Body of pancreas (tissue), 4 donors: Measurements from ENCODE around the gene BOC.

Experiments
- CTCF ChIP-seq, 7 experiments: fragments of 450-650 bp in 4 of 7; fragments of 200-600 bp in 3 of 7; sonication (generic) in 3 of 7; IDR thresholded peaks; one replicate each; pipeline ENCODE4 v1.5.1; 2016 to 2019; ENCODE audit warnings: antibody characterized with exemption in 7 of 7
- POLR2A ChIP-seq, 3 donors: fragments of 450-650 bp; IDR thresholded peaks; one replicate each; pipeline ENCODE4 v1.6.1; 2016; ENCODE audit warnings: antibody characterized with exemption in 3 of 3, mild to moderate bottlenecking in 2 of 3

DNA sequence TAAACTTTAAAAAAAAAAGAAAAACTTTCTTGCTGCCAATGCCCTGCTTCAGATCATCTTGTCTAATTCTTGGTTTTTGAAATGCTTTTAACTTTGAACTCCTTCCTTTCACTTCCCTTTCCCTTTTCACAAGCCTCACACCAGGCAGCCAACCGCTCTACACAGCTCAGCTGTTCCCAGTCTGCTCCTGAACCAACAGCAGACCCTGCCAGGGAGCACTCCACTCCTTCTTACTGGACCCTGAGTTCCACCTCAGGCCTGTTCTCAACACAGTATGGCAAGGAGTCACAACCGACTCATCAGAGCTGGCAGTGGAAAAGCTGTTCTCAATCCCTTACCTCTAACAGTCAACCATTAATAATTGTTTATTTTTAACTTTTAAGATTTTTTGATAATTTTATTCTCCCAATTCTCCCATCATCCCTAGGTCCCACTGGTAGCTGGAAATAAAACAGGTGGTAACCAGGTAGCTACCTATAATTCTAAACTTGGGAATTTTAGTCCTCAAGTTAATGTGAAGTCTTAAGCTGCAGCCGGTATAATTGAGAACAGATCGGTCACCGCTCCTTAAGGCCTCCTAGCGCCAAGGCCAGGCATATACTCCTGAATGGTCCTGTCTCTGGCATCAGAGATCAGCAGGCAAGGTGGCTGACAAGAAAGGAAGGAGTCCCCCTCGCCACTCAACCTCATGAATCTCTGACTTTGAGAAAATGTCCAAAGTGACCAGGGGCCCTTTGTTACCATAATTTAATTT lies 43.9 kb downstream of the BOC start:
- TF ChIP-seq POLR2A (IDR thresholded peaks at IDR 0.05), result no peak
- TF ChIP-seq CTCF (IDR thresholded peaks at IDR 0.05), result no peak
